Esophagus muscularis mucosa (tissue), 4 donors: Measurements from ENCODE around the gene ZNFX1. TPM values are rescaled to one million over a fixed set of nuclear protein-coding genes. Genes with fewer than 3 reads are reported as not detected.
"Not testable (repeated sequence)": the region's sequence is repeated elsewhere in the genome, so short reads cannot be mapped to it uniquely, and the experiment has no call there.

Experiments
- DNase-seq: peaks from one replicate; pipeline ENCODE4 v3.0.0-alpha.2; 2017; ENCODE audit errors: extremely low spot score
- H3K27ac ChIP-seq, 4 donors: fragments of 200-600 bp; sonication (generic); replicated peaks in 1 of 4; 1 replicate in 3 of 4; 2 replicates in 1 of 4; pipeline ENCODE4 v1.5.1; 2016 to 2019; ENCODE audit warnings: mild to moderate bottlenecking in 1 of 4
- H3K27me3 ChIP-seq, 4 donors: fragments of 200-600 bp; sonication (generic); one replicate each; pipeline versions ENCODE4 v1.5.1 to v1.6.0; 2016 to 2019
- H3K36me3 ChIP-seq, 4 donors: fragments of 200-600 bp; sonication (generic); one replicate each; pipeline ENCODE4 v1.5.1; 2016 to 2019
- H3K4me1 ChIP-seq, 4 donors: fragments of 200-600 bp; sonication (generic); one replicate each; pipeline ENCODE4 v1.5.1; 2016 to 2019
- H3K4me3 ChIP-seq, 4 donors: fragments of 200-600 bp; sonication (generic); 1 replicate in 2 of 4; 2 replicates in 2 of 4; pipeline ENCODE4 v1.5.1; 2016 to 2019; ENCODE audit warnings: mild to moderate bottlenecking in 4 of 4, moderate library complexity in 1 of 4
- H3K9me3 ChIP-seq, 4 donors: fragments of 200-600 bp; sonication (generic); 1 replicate in 3 of 4; 2 replicates in 1 of 4; pipeline ENCODE4 v1.5.1; 2016 to 2019
- EP300 ChIP-seq: sonication (generic); formaldehyde crosslinking; IDR thresholded peaks from one replicate; pipeline ENCODE4 v1.6.1; 2017; ENCODE audit warnings: antibody characterized with exemption
- POLR2A ChIP-seq: fragments of 450-650 bp; IDR thresholded peaks from one replicate; pipeline ENCODE4 v1.6.1; 2017; ENCODE audit warnings: antibody characterized with exemption, moderate library complexity, mild to moderate bottlenecking, low read depth
- POLR2AphosphoS5 ChIP-seq, 2 donors: sonication (generic); formaldehyde crosslinking; IDR thresholded peaks; one replicate each; pipeline ENCODE4 v1.6.1; 2017; ENCODE audit warnings: antibody characterized with exemption in 2 of 2
- WGBS: methylation state at CpG from one replicate; pipeline ENCODE4 v1.1.5; 2018; 5-methylcytosine and 5-hydroxymethylcytosine counted together
- intact Hi-C: fragments of 100-400 bp; cut with DNase I; formaldehyde crosslinking; loops from one replicate; pipeline ENCODE4 v1.15.1; 2023
- total RNA-seq, 4 donors: library from RNA; depleted of rRNA; stranded (reverse); fragments of >200 nt; gene quantifications; one replicate each; pipeline versions ENCODE4 v1.1.0 to v1.2.1, GENCODE V29; 2016
- TF ChIP-seq, protein P1 (sequence below), 3 experiments: fragments of 200-600 bp in 2 of 3; fragments of 450-650 bp in 1 of 3; sonication (generic) in 2 of 3; IDR thresholded peaks; one replicate each; pipeline ENCODE4 v1.5.1; 2017 to 2019; ENCODE audit warnings: antibody characterized with exemption in 3 of 3, mild to moderate bottlenecking in 2 of 3, moderate library complexity in 1 of 3

The ZNFX1 gene
- total RNA-seq, 4 donors from 2014 or later, result 35.7 to 46.7 (median 41.3) TPM

DNA sequence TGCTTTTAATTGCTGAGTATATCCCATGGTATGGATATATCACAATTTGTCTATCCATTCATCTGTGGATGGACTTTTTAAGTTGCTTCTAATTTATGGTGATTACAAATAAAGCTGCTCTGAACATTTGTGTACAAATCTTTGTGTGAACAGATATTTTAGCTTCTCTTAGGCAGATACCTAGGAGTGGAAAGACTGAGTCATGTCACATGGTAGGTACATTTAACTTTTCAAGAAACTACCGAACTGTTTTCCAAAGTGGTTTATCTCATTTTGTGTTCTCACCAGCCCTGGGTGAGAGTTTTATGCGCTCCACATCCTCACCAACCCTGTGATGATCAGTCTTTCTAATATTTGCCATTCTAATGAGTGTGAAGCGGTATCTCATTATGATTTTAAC is 31.0 kb upstream of the ZNFX1 start:
- intact Hi-C loops, result no loop called here
- no peak overlapping the region for H3K27ac ChIP-seq
- no peaks in the 10 kb centered on the region for H3K4me1 ChIP-seq
- no peaks in the 10 kb centered on the region for H3K36me3 ChIP-seq
- H3K9me3 ChIP-seq, result peaks cover 0 to 6% (median 2%) of the 10 kb centered on the region in 4 donors
- TF ChIP-seq, protein P1, sequence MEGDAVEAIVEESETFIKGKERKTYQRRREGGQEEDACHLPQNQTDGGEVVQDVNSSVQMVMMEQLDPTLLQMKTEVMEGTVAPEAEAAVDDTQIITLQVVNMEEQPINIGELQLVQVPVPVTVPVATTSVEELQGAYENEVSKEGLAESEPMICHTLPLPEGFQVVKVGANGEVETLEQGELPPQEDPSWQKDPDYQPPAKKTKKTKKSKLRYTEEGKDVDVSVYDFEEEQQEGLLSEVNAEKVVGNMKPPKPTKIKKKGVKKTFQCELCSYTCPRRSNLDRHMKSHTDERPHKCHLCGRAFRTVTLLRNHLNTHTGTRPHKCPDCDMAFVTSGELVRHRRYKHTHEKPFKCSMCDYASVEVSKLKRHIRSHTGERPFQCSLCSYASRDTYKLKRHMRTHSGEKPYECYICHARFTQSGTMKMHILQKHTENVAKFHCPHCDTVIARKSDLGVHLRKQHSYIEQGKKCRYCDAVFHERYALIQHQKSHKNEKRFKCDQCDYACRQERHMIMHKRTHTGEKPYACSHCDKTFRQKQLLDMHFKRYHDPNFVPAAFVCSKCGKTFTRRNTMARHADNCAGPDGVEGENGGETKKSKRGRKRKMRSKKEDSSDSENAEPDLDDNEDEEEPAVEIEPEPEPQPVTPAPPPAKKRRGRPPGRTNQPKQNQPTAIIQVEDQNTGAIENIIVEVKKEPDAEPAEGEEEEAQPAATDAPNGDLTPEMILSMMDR (IDR thresholded peaks at IDR 0.05), result no peak
- no peak for TF ChIP-seq EP300
- no peak for TF ChIP-seq POLR2AphosphoS5 (IDR thresholded peaks at IDR 0.05)
- no peak for TF ChIP-seq POLR2A
- H3K27me3 ChIP-seq, result no peaks in the 10 kb centered on the region
- DNase-seq, result no peak
- WGBS, result 81% methylated on average over 3 of the region's 3 CpGs
- H3K4me3 ChIP-seq, result no peak overlapping the region

DNA sequence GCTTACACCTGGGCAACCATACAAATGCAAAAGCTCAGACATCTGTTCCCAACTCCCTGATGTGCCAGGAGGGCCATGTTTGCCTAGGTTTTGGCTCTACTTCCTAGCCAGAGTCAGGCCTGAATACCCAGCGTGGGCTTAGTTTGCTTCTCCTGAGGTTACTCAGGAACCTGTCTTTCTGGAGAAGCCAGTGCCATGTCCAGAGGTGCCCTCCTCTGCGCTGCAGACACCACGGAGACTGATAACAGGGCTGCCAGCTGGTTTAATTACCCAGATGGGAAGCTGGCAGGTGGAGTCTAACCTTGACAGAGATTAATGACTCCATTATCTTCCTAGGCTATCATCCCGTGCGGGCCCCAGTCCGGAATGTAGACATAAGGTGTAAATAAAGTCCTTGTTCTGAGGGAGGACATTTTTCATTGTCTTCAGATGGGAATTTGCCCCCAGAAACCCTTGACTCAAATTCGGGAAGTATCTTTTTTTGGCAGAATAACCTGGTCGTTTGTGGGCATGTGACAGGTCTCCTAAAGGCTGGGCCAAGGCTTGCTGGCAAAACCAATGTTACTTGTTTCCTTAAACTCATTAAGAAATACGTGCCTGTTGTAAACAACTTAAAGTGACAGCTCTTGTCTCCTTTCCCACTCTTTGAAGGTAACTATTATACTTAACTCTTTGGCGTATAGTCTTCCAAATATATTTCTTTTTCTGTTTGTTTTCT is 29.2 kb upstream of the ZNFX1 start:
- Histone ChIP-seq H3K36me3 (no peaks in the 10 kb centered on the region), H3K27me3 (no peaks in the 10 kb centered on the region), H3K4me3 (no peak overlapping the region), H3K4me1 (peaks cover 0 to 10% (median 3%) of the 10 kb centered on the region in 4 donors), H3K27ac (no peak overlapping the region), H3K9me3 (peaks cover 0 to 6% (median 2%) of the 10 kb centered on the region in 4 donors)
- DNase-seq, result no peak
- intact Hi-C loops, result no loop called here
- TF ChIP-seq, protein P1 (IDR thresholded peaks at IDR 0.05), result no peak
- no peak for TF ChIP-seq POLR2AphosphoS5 (IDR thresholded peaks at IDR 0.05)
- no peak for TF ChIP-seq POLR2A
- no peak for TF ChIP-seq EP300
- 54% methylated on average over 10 of the region's 10 CpGs for WGBS

DNA sequence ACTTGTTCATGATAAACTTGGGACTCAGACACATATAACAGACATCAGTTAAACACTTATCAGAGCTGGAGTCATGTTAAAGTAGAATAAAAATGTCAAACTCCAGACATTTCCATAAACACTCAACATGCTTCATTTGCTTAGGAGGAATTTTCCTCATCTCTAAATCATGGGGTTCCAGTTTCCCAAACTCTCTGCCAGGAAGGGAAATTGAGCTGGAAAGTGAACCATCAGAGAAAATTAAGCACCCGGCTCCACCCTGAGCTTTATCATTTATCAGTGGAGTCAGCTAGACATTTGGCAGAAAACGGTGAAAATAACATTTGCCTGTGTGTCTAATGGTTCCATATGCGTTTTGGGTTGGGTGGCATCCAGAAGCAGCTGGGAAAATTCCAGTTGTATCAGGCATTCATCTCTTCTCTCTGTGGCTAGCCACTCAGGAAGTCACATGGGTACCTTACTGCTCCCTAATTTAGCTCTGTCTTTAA is 25.3 kb upstream of the ZNFX1 start:
- intact Hi-C loops, result no loop called here
- Histone ChIP-seq H3K27me3 (no peaks in the 10 kb centered on the region), H3K9me3 (no peaks in the 10 kb centered on the region), H3K36me3 (no peaks in the 10 kb centered on the region), H3K4me1 (peaks cover 0 to 10% (median 3%) of the 10 kb centered on the region in 4 donors), H3K4me3 (no peak overlapping the region), H3K27ac (no peak overlapping the region)
- WGBS, result 20% methylated on average over 3 of the region's 3 CpGs
- DNase-seq, result no peak
- TF ChIP-seq POLR2A, result no peak
- TF ChIP-seq EP300, result no peak
- TF ChIP-seq, protein P1 (IDR thresholded peaks at IDR 0.05), result no peak
- no peak for TF ChIP-seq POLR2AphosphoS5 (IDR thresholded peaks at IDR 0.05)

DNA sequence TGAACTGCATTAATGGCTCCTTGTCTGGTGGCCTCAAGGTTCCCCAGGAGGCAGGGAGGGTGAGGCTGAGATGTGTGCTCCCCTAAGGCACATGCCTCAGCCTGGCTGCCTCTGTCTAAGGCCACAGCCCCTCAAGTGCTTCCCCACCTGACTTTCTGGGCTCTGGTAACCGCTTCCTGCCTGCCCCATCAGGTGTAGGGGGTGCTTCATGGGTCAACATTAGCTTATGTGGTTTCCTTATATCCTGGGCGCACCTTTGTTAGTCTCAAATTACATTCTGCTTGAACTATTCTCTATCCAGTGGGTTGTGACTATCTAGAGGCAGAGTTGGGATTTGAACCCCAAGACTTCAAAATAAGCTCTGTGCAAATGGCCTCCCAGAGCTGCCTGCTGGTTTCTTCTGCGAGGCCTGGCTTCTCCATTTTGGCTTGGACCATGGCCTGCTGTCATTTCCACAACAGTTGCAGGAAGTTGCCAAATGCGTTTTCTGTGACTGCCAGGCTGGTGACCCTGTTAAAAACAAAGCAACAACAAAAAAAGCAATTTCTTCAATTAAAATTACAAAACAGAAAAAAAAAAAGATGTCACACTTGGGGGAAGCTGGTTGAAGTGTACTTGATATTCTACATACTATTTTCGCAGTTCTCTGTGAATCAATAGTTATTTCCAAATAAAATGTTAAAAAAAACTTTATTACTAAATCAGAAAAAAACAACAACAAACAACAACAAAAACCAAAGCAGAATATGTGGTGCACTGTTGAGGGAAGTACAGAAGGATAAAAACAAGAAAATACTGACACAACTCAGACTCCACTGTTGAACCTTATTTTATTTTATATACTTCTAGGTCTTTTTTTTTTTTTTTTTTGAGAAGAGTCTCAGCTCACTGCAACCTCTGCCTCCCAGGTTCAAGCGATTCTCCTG is 20.0 kb upstream of the ZNFX1 start:
- TF ChIP-seq POLR2A, result no peak
- TF ChIP-seq, protein P1 (IDR thresholded peaks at IDR 0.05), result no peak
- peaks cover 0 to 5% (median 0%) of the 10 kb centered on the region in 4 donors for H3K4me1 ChIP-seq
- no peaks in the 10 kb centered on the region for H3K27me3 ChIP-seq
- intact Hi-C loops, result no loop called here
- WGBS, result 86% methylated on average over 6 of the region's 6 CpGs
- H3K36me3 ChIP-seq, result peaks cover 0 to 16% (median 10%) of the 10 kb centered on the region in 4 donors
- H3K27ac ChIP-seq, result no peak overlapping the region
- DNase-seq, result no peak
- H3K4me3 ChIP-seq, result no peak overlapping the region
- no peaks in the 10 kb centered on the region for H3K9me3 ChIP-seq

DNA sequence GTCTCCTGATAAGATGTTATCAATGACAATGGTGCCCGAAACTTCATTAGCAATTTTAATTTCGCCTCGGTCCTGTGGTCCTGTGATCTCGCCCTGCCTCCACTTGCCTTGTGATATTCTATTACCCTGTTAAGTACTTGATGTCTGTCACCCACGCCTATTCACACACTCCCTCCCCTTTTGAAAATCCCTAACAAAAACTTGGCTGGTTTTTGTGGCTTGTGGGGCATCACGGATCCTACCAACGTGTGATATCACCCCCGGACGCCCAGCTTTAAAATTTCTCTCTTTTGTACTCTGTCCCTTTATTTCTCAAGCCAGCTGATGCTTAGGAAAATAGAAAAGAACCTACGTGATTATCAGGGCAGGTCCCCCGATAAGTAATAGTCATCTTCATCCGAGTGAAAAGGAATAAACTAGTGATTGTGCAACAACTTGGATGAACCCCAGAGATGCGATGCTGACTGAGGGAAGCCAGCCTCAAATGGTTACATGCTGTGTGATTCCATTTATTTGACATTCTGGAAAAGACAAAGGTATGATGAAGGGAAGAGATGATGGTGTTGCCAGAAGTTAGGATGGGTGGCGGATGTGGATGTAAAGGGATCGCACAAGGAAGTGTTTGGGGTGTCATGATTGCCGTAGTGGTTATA is 16.3 kb upstream of the ZNFX1 start:
- H3K36me3 ChIP-seq, result peaks cover 19 to 53% (median 44%) of the 10 kb centered on the region in 4 donors
- DNase-seq, H3K9me3 ChIP-seq, intact Hi-C loops, H3K27me3 ChIP-seq, H3K4me3 ChIP-seq, H3K27ac ChIP-seq, H3K4me1 ChIP-seq: not testable (repeated sequence)
- 79% methylated on average over 16 of the region's 16 CpGs for WGBS
